HEK293 (cell line): ENCODE measurements around the gene VPS33A.

Experiments used
- CTCF ChIA-PET: fragments of 350-600 bp; formaldehyde crosslinking; extraction: SDS; loops from one replicate; lab custom pipeline; 2021; ENCODE audit warnings: antibody characterized with exemption; lab: Yijun Ruan, JAX
- POLR2A ChIA-PET: fragments of 300-600 bp; formaldehyde crosslinking; extraction: SDS; loops from one replicate; lab custom pipeline; 2020; ENCODE audit warnings: antibody characterized with exemption, inconsistent platforms; lab: Yijun Ruan, JAX
- H3K27ac ChIP-seq: fragments of 200-500 bp; sonication (Bioruptor generic); 2 replicates; pipeline ENCODE4 v1.5.1; 2014; ENCODE audit warnings: low read depth, low read length, control low read depth, inconsistent platforms; ENCODE audit errors: extremely low read depth
- H3K36me3 ChIP-seq, 2 experiments: fragments of 200-500 bp in 1 of 2; sonication (Bioruptor generic) in 1 of 2; 1 replicate in 1 of 2; 2 replicates in 1 of 2; pipeline ENCODE4 v1.5.1; 2014 to 2017; ENCODE audit warnings: inconsistent platforms in 2 of 2, low read length in 2 of 2; ENCODE audit not compliant: control insufficient read depth in 2 of 2, insufficient read depth in 1 of 2
- H3K4me1 ChIP-seq: fragments of 200-500 bp; sonication (Bioruptor generic); 2 replicates; pipeline ENCODE4 v1.5.1; 2014; ENCODE audit warnings: mild to moderate bottlenecking, low read length, inconsistent platforms; ENCODE audit not compliant: control insufficient read depth, insufficient read depth
- H3K4me3 ChIP-seq: 2 replicates; pipeline ENCODE4 v1.5.1; 2011; ENCODE audit warnings: low read depth, mild to moderate bottlenecking, control low read depth, low read length, moderate library complexity
- H3K9me3 ChIP-seq: fragments of 200-500 bp; sonication (Bioruptor generic); 2 replicates; pipeline ENCODE4 v1.5.1; 2014; ENCODE audit warnings: low read depth, low read length, inconsistent platforms; ENCODE audit not compliant: control insufficient read depth, insufficient read depth
- FEZF1 ChIP-seq: fragments of 450-650 bp; formaldehyde crosslinking; IDR thresholded peaks from 2 replicates; pipeline ENCODE4 v1.5.1; 2016; ENCODE audit warnings: missing biosample characterization, missing genetic modification characterization
- GLIS1 ChIP-seq: fragments of 450-650 bp; formaldehyde crosslinking; IDR thresholded peaks from 2 replicates; pipeline ENCODE4 v1.5.1; 2016; ENCODE audit warnings: missing biosample characterization, missing genetic modification characterization
- SALL2 ChIP-seq: fragments of 450-650 bp; formaldehyde crosslinking; IDR thresholded peaks from 2 replicates; pipeline ENCODE4 v1.5.0; 2017; ENCODE audit warnings: missing biosample characterization, mild to moderate bottlenecking, missing genetic modification characterization, borderline replicate concordance
- ZNF140 ChIP-seq: fragments of 450-650 bp; formaldehyde crosslinking; IDR thresholded peaks from 2 replicates; pipeline ENCODE4 v1.5.1; 2016; ENCODE audit warnings: missing biosample characterization, missing genetic modification characterization
- ZNF146 ChIP-seq: fragments of 450-650 bp; formaldehyde crosslinking; IDR thresholded peaks from 2 replicates; pipeline ENCODE4 v1.5.1; 2016; ENCODE audit warnings: missing biosample characterization, missing genetic modification characterization
- ZNF155 ChIP-seq: fragments of 450-650 bp; formaldehyde crosslinking; IDR thresholded peaks from 2 replicates; pipeline ENCODE4 v1.5.1; 2016; ENCODE audit warnings: missing biosample characterization, missing genetic modification characterization
- ZNF157 ChIP-seq: fragments of 450-650 bp; formaldehyde crosslinking; IDR thresholded peaks from 2 replicates; pipeline ENCODE4 v1.5.1; 2016; ENCODE audit warnings: missing biosample characterization, missing genetic modification characterization
- ZNF274 ChIP-seq, 2 experiments: fragments of 200-500 bp in 1 of 2; fragments of 450-650 bp in 1 of 2; sonication (Bioruptor generic) in 1 of 2; formaldehyde crosslinking in 1 of 2; IDR thresholded peaks; 2 replicates each; pipeline versions ENCODE4 v1.5.1 to v1.6.1; 2014 to 2016; ENCODE audit warnings: borderline replicate concordance in 1 of 2, inconsistent platforms in 1 of 2, low read length in 1 of 2, missing biosample characterization in 1 of 2, missing genetic modification characterization in 1 of 2
- ZNF548 ChIP-seq: fragments of 450-650 bp; formaldehyde crosslinking; IDR thresholded peaks from 2 replicates; pipeline ENCODE4 v1.5.1; 2016; ENCODE audit warnings: missing biosample characterization, missing genetic modification characterization
- ZNF555 ChIP-seq: fragments of 450-650 bp; formaldehyde crosslinking; conservative IDR thresholded peaks from 2 replicates; pipeline ENCODE4 v1.5.1; 2017; ENCODE audit warnings: missing biosample characterization, mild to moderate bottlenecking, missing genetic modification characterization, inconsistent platforms
- ZNF654 ChIP-seq: fragments of 450-650 bp; formaldehyde crosslinking; IDR thresholded peaks from 2 replicates; pipeline ENCODE4 v1.5.1; 2016; ENCODE audit warnings: low read depth, missing biosample characterization, missing genetic modification characterization
- ZNF701 ChIP-seq: fragments of 450-650 bp; formaldehyde crosslinking; IDR thresholded peaks from 2 replicates; pipeline ENCODE4 v1.5.1; 2016; ENCODE audit warnings: missing biosample characterization, missing genetic modification characterization
- ZNF785 ChIP-seq: fragments of 450-650 bp; formaldehyde crosslinking; IDR thresholded peaks from 2 replicates; pipeline ENCODE4 v1.5.1; 2016; ENCODE audit warnings: missing biosample characterization, missing genetic modification characterization
- ZNF837 ChIP-seq: fragments of 450-650 bp; formaldehyde crosslinking; IDR thresholded peaks from 2 replicates; pipeline ENCODE4 v1.5.1; 2016; ENCODE audit warnings: missing biosample characterization, missing genetic modification characterization
- TF ChIP-seq, protein P1 (sequence below): fragments of 450-650 bp; formaldehyde crosslinking; IDR thresholded peaks from 2 replicates; pipeline ENCODE4 v1.5.1; 2016; ENCODE audit warnings: missing biosample characterization, missing genetic modification characterization
- TF ChIP-seq, protein P2 (sequence below): fragments of 450-650 bp; formaldehyde crosslinking; IDR thresholded peaks from 2 replicates; pipeline ENCODE4 v1.5.1; 2016; ENCODE audit warnings: missing biosample characterization, missing genetic modification characterization
- TF ChIP-seq, protein P3 (sequence below): fragments of 450-650 bp; formaldehyde crosslinking; IDR thresholded peaks from 2 replicates; pipeline ENCODE4 v1.5.1; 2016; ENCODE audit warnings: missing biosample characterization, missing genetic modification characterization
- TF ChIP-seq, protein P4 (sequence below): fragments of 450-650 bp; IDR thresholded peaks from 2 replicates; pipeline ENCODE4 v1.5.1; 2018; ENCODE audit warnings: missing biosample characterization, mild to moderate bottlenecking, missing genetic modification characterization
- TF ChIP-seq, protein P5 (sequence below): fragments of 450-650 bp; formaldehyde crosslinking; IDR thresholded peaks from 2 replicates; pipeline ENCODE4 v1.5.1; 2016; ENCODE audit warnings: missing biosample characterization, missing genetic modification characterization
- TF ChIP-seq, protein P6 (sequence below): fragments of 450-650 bp; formaldehyde crosslinking; IDR thresholded peaks from 2 replicates; pipeline ENCODE4 v1.5.1; 2016; ENCODE audit warnings: missing biosample characterization, missing genetic modification characterization

The VPS33A gene

DNA sequence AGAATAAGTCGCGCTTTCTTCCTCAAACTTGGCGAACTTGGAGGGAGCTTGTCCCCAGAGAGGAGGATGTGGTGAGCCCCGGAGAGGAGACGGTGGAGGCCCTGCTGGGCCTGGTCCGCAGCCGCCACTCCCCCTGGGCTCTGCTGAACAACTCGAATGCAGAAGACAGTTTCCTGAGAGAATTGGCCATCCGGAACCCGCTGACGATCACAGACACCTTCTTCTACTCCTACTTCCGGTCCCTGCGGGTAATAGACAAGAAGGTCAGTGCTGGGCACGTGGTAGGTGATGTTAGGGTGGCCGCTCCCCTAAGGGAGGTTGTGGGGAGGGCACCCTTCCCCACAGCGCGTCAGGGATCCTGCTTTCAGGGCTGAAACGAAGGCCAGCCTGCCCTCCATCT is 81.8 kb downstream of the VPS33A start (continued):
- TF ChIP-seq, protein P1, sequence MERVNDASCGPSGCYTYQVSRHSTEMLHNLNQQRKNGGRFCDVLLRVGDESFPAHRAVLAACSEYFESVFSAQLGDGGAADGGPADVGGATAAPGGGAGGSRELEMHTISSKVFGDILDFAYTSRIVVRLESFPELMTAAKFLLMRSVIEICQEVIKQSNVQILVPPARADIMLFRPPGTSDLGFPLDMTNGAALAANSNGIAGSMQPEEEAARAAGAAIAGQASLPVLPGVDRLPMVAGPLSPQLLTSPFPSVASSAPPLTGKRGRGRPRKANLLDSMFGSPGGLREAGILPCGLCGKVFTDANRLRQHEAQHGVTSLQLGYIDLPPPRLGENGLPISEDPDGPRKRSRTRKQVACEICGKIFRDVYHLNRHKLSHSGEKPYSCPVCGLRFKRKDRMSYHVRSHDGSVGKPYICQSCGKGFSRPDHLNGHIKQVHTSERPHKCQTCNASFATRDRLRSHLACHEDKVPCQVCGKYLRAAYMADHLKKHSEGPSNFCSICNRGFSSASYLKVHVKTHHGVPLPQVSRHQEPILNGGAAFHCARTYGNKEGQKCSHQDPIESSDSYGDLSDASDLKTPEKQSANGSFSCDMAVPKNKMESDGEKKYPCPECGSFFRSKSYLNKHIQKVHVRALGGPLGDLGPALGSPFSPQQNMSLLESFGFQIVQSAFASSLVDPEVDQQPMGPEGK (tag by site-specific recombination) = no peak
- no peak for TF ChIP-seq ZNF548 (tag by site-specific recombination)
- TF ChIP-seq, protein P2, sequence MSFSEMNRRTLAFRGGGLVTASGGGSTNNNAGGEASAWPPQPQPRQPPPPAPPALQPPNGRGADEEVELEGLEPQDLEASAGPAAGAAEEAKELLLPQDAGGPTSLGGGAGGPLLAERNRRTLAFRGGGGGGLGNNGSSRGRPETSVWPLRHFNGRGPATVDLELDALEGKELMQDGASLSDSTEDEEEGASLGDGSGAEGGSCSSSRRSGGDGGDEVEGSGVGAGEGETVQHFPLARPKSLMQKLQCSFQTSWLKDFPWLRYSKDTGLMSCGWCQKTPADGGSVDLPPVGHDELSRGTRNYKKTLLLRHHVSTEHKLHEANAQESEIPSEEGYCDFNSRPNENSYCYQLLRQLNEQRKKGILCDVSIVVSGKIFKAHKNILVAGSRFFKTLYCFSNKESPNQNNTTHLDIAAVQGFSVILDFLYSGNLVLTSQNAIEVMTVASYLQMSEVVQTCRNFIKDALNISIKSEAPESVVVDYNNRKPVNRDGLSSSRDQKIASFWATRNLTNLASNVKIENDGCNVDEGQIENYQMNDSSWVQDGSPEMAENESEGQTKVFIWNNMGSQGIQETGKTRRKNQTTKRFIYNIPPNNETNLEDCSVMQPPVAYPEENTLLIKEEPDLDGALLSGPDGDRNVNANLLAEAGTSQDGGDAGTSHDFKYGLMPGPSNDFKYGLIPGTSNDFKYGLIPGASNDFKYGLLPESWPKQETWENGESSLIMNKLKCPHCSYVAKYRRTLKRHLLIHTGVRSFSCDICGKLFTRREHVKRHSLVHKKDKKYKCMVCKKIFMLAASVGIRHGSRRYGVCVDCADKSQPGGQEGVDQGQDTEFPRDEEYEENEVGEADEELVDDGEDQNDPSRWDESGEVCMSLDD (tag by site-specific recombination) = no peak
- TF ChIP-seq ZNF837 = no peak
- TF ChIP-seq GLIS1 (tag by site-specific recombination) = no peak
- TF ChIP-seq ZNF155 (tag by site-specific recombination) = no peak
- no peak for TF ChIP-seq ZNF140 (tag by site-specific recombination)

DNA sequence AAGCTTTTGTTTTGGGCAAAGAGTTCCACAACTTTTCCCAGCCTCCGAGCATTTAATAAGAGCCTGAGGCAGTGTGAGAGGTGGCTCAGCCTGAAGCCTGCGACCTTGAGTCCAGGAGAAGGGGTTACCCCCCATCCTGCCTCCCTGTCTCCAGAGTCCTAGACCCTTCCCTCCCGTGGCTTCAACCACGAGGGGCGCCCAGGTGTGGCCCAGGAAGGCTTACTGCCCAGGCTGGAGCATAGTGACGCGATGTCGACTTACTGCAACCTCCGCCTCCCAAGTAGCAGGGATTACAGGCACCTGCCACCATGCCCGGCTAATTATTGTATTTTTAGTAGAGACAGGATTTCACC is 82.7 kb downstream of the VPS33A start:
- ChIA-PET POLR2A (no interaction called here), CTCF (interaction anchor here (0.9 kb wide), 1 partner anchor 8 kb away, joined by 3 read pairs; no protein-coding TSS in a partner anchor)
- Histone ChIP-seq H3K27ac (no peak overlapping the region), H3K36me3 (no peaks in the 10 kb centered on the region), H3K4me3 (no peak overlapping the region), H3K9me3 (no peaks in the 10 kb centered on the region), H3K4me1 (no peaks in the 10 kb centered on the region)
- no peak for TF ChIP-seq ZNF274 (IDR thresholded peaks at IDR 0.05; ENCODE audit: low read length)
- no peak for TF ChIP-seq ZNF274 (tag by site-specific recombination; IDR thresholded peaks at IDR 0.05; ENCODE audit: borderline replicate concordance)
- TF ChIP-seq SALL2 (tag by site-specific recombination) = no peak
- TF ChIP-seq FEZF1 (tag by site-specific recombination) = no peak
- TF ChIP-seq ZNF157 (tag by site-specific recombination) = no peak
- no peak for TF ChIP-seq ZNF785 (tag by site-specific recombination)
- no peak for TF ChIP-seq ZNF146 (tag by site-specific recombination)
- TF ChIP-seq ZNF654 = no peak

DNA sequence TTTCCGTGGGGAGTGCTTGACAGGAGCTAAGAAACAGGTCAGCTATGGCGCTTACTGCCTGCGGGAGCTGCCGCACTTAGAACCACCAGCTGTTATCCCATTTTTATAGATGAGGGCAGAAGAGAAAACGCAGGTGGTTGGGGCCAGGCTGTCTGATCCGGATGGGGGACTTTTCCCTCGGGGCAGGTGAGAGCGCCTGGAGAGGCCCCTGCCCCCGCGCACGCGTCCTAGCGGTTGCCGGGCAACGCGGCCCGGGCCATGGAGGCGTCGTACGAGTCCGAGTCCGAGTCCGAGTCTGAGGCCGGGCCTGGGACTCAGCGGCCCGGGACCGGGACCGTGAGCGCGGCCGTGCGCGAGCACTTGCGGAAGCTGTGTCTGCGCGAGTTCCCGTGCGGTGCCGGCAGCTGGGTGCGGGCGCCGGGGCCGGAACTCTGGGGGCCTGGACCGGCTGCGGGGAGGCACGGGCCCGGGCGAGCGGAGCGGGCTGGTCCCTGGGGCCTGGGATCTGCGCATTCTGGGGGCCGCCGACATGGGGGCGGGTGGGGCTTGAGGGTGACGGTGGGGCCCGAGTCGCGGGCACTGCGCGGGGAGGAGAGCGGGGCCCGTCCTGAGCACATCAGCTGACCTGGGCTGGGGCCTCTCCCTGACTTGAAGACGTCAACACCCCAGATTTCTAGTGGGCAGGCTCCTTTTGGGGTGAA is 83.3 kb downstream of the VPS33A start, which contains the start of gene LRRC43:
Gene LRRC43, plus strand, starts transcription at position 237 of the 701 bp plus-strand sequence. Its CDS starts 22 bp downstream, at position 259.
- ChIA-PET CTCF (interaction anchor here (0.7 to 0.9 kb wide), 3 partner anchors 9 to 689 kb away, joined by 3 to 4 read pairs (median 3); no protein-coding TSS in a partner anchor), POLR2A (no interaction called here)
- no peaks in the 10 kb centered on the region for H3K9me3 ChIP-seq
- no peak within 1 kb of the TSS for H3K27ac ChIP-seq
- no peak within 1 kb of the TSS for H3K4me3 ChIP-seq
- TF ChIP-seq, protein P3, sequence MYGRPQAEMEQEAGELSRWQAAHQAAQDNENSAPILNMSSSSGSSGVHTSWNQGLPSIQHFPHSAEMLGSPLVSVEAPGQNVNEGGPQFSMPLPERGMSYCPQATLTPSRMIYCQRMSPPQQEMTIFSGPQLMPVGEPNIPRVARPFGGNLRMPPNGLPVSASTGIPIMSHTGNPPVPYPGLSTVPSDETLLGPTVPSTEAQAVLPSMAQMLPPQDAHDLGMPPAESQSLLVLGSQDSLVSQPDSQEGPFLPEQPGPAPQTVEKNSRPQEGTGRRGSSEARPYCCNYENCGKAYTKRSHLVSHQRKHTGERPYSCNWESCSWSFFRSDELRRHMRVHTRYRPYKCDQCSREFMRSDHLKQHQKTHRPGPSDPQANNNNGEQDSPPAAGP (tag by site-specific recombination) = no peak
- TF ChIP-seq, protein P4, sequence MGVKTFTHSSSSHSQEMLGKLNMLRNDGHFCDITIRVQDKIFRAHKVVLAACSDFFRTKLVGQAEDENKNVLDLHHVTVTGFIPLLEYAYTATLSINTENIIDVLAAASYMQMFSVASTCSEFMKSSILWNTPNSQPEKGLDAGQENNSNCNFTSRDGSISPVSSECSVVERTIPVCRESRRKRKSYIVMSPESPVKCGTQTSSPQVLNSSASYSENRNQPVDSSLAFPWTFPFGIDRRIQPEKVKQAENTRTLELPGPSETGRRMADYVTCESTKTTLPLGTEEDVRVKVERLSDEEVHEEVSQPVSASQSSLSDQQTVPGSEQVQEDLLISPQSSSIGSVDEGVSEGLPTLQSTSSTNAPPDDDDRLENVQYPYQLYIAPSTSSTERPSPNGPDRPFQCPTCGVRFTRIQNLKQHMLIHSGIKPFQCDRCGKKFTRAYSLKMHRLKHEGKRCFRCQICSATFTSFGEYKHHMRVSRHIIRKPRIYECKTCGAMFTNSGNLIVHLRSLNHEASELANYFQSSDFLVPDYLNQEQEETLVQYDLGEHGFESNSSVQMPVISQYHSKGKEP (tag by site-specific recombination) = no peak
- TF ChIP-seq ZNF555 (tag by site-specific recombination) (no peak), ZNF701 (tag by site-specific recombination) (no peak)
- TF ChIP-seq, protein P5, sequence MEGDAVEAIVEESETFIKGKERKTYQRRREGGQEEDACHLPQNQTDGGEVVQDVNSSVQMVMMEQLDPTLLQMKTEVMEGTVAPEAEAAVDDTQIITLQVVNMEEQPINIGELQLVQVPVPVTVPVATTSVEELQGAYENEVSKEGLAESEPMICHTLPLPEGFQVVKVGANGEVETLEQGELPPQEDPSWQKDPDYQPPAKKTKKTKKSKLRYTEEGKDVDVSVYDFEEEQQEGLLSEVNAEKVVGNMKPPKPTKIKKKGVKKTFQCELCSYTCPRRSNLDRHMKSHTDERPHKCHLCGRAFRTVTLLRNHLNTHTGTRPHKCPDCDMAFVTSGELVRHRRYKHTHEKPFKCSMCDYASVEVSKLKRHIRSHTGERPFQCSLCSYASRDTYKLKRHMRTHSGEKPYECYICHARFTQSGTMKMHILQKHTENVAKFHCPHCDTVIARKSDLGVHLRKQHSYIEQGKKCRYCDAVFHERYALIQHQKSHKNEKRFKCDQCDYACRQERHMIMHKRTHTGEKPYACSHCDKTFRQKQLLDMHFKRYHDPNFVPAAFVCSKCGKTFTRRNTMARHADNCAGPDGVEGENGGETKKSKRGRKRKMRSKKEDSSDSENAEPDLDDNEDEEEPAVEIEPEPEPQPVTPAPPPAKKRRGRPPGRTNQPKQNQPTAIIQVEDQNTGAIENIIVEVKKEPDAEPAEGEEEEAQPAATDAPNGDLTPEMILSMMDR (tag by site-specific recombination) = no peak
- TF ChIP-seq, protein P6, sequence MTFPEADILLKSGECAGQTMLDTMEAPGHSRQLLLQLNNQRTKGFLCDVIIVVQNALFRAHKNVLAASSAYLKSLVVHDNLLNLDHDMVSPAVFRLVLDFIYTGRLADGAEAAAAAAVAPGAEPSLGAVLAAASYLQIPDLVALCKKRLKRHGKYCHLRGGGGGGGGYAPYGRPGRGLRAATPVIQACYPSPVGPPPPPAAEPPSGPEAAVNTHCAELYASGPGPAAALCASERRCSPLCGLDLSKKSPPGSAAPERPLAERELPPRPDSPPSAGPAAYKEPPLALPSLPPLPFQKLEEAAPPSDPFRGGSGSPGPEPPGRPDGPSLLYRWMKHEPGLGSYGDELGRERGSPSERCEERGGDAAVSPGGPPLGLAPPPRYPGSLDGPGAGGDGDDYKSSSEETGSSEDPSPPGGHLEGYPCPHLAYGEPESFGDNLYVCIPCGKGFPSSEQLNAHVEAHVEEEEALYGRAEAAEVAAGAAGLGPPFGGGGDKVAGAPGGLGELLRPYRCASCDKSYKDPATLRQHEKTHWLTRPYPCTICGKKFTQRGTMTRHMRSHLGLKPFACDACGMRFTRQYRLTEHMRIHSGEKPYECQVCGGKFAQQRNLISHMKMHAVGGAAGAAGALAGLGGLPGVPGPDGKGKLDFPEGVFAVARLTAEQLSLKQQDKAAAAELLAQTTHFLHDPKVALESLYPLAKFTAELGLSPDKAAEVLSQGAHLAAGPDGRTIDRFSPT (tag by site-specific recombination) = no peak
- H3K4me1 ChIP-seq = no peaks in the 10 kb centered on the region
- H3K36me3 ChIP-seq = no peaks in the 10 kb centered on the region
